K562 (cell line): Measurements from ENCODE around the gene DAZAP1. TPM values are rescaled to one million over a fixed set of nuclear protein-coding genes. Genes with fewer than 3 reads are reported as not detected.

Source experiments
- ATF7 ChIP-seq: fragments of 450-650 bp; IDR thresholded peaks from 2 replicates; pipeline ENCODE4 v1.7.1; 2014; ENCODE audit warnings: mild to moderate bottlenecking, moderate library complexity
- EZH2 ChIP-seq: IDR thresholded peaks from 2 replicates; pipeline ENCODE4 v1.6.1; 2012; ENCODE audit warnings: low read depth, mild to moderate bottlenecking, inconsistent platforms, low read length, borderline replicate concordance
- FOXK1 ChIP-seq: sonication (generic); formaldehyde crosslinking; IDR thresholded peaks from 2 replicates; pipeline ENCODE4 v1.8.0; 2022; ENCODE audit warnings: missing genetic modification reagents, mild to moderate bottlenecking, borderline replicate concordance
- HNRNPUL1 ChIP-seq: fragments of 200-400 bp; formaldehyde crosslinking; IDR thresholded peaks from 2 replicates; pipeline ENCODE4 v1.6.1; 2017; ENCODE audit warnings: low read length
- KDM2B ChIP-seq: fragments of 250-450 bp; sonication (Bioruptor Pico); IDR thresholded peaks from 2 replicates; pipeline ENCODE4 v1.8.0; 2021; ENCODE audit warnings: mild to moderate bottlenecking, moderate library complexity
- KHSRP ChIP-seq: fragments of 450-650 bp; IDR thresholded peaks from 2 replicates; pipeline ENCODE4 v1.6.1; 2017
- PML ChIP-seq: IDR thresholded peaks from 2 replicates; pipeline ENCODE4 v1.6.1; 2012; ENCODE audit warnings: low read length, inconsistent platforms
- POLR3G ChIP-seq: IDR thresholded peaks from 2 replicates; pipeline ENCODE4 v1.6.1; 2011; ENCODE audit not compliant: insufficient read length, insufficient replicate concordance; ENCODE audit errors: extremely low read depth
- PRMT5 ChIP-seq: sonication (generic); formaldehyde crosslinking; IDR thresholded peaks from 2 replicates; pipeline ENCODE4 v1.5.0; 2020; ENCODE audit warnings: missing genetic modification reagents
- TCF7L2 ChIP-seq: fragments of 150-350 bp; IDR thresholded peaks from 2 replicates; pipeline ENCODE4 v1.6.1; 2016; ENCODE audit warnings: low read depth, mild to moderate bottlenecking, low read length, moderate library complexity
- ZBTB7A ChIP-seq: IDR thresholded peaks from 2 replicates; pipeline ENCODE4 v1.6.1; 2011; ENCODE audit warnings: low read depth, mild to moderate bottlenecking, low read length, moderate library complexity, borderline replicate concordance; ENCODE audit not compliant: control insufficient read depth
- ZNF146 ChIP-seq: IDR thresholded peaks from one replicate; pipeline ENCODE4 v1.6.1; 2018; ENCODE audit warnings: missing compliant biosample characterization; ENCODE audit not compliant: unreplicated experiment
- ZNF24 ChIP-seq: fragments of 450-650 bp; IDR thresholded peaks from 2 replicates; pipeline ENCODE4 v1.6.1; 2016
- ZNF408 ChIP-seq: fragments of 250-450 bp; sonication (Bioruptor Pico); IDR thresholded peaks from 2 replicates; pipeline ENCODE4 v1.4.0; 2020; ENCODE audit warnings: low read depth, mild to moderate bottlenecking, moderate library complexity
- polyA plus RNA-seq, 8 experiments: library from polyadenylated mRNA; depleted of rRNA in 4 of 8; stranded (reverse) in 5 of 8; unstranded in 3 of 8; fragments of >200 nt; fragmentation: Nextera tagmentation in 2 of 8; fragmentation: Illumina TruSeq in 1 of 8; extraction: Ambion mirVana in 2 of 8; extraction: Trizol in 1 of 8; gene quantifications; 2 replicates each; pipeline versions ENCODE4 v1.2.1 to v1.2.3, GENCODE V29; 2011 to 2014; ENCODE audit warnings: inconsistent platforms in 1 of 8, missing spikeins in 1 of 8
- total RNA-seq, 7 experiments: library from RNA; depleted of rRNA in 6 of 7; stranded (reverse); fragments of >200 nt in 6 of 7; fragmentation: Illumina TruSeq in 2 of 7; extraction: Trizol in 2 of 7; gene quantifications; 2 replicates each; pipeline versions ENCODE4 v1.2.1 to v1.2.3, GENCODE V29; 2011 to 2021; ENCODE audit warnings: low replicate concordance in 1 of 7
- TF ChIP-seq, protein P1 (sequence below): sonication (generic); formaldehyde crosslinking; IDR thresholded peaks from 2 replicates; pipeline ENCODE4 v1.8.1; 2022; ENCODE audit warnings: missing genetic modification reagents
- TF ChIP-seq, protein P2 (sequence below): sonication (generic); formaldehyde crosslinking; IDR thresholded peaks from 2 replicates; pipeline ENCODE4 v1.8.0; 2023; ENCODE audit warnings: mild to moderate bottlenecking, missing genetic modification reagents
- TF ChIP-seq, protein P3 (sequence below), 3 experiments: IDR thresholded peaks in 2 of 3; conservative IDR thresholded peaks in 1 of 3; 2 replicates each; pipeline ENCODE4 v1.5.1; 2011 to 2012; ENCODE audit warnings: low read length in 3 of 3, mild to moderate bottlenecking in 3 of 3, control low read depth in 2 of 3, improper control_type of control experiment in 1 of 3, inconsistent platforms in 1 of 3, low read depth in 1 of 3, mixed read lengths in 1 of 3, moderate library complexity in 1 of 3; ENCODE audit not compliant: insufficient read depth in 2 of 3
- TF ChIP-seq, protein P4 (sequence below), 2 experiments: IDR thresholded peaks; 2 replicates each; pipeline ENCODE4 v1.6.1; 2012; ENCODE audit warnings: improper control_type of control experiment in 2 of 2, low read depth in 2 of 2, low read length in 2 of 2, borderline replicate concordance in 1 of 2

The DAZAP1 gene
- total and polyA plus RNA-seq, 9 of the 15 experiments (the other 6 are each of a cell fraction or from before 2014, with no cell fraction given) = 10.8 to 289 (median 142) TPM

DNA sequence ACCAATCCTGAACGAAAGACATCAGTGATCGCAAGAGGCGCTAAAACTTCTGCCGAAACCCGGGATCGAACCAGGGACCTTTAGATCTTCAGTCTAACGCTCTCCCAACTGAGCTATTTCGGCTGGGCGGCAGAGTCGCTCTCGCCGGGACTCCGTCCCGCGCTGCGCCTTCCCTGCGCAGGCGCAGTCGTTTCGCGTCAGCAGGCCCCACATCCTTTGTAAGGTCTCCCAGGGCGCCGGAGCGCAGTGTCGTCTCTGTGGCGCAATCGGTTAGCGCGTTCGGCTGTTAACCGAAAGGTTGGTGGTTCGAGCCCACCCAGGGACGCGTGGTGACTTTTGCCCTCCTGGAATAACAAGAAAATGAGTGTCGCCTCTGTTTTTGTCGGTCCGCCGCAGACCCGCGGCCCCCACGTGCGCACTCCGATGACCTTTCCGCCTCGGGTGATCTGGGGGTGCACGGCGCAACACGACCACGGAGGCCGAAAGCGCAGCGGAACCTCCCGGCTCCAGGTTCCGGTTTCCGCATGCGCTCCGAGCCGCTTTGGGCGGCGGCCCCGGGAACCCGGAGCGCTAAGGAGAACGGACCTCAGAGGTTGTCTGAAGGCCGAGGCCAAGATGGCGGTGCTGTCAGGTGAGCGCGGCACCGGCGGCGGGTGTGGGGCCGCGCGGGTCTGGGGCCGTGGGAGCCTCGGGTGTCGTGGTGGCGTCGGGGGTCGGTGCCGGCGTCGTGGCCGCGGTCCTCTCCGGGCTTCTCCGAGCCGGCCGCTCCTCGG, 23.9 kb upstream of the DAZAP1 start, which contains the start of gene NDUFS7 (continued):
- TF ChIP-seq, protein P1, sequence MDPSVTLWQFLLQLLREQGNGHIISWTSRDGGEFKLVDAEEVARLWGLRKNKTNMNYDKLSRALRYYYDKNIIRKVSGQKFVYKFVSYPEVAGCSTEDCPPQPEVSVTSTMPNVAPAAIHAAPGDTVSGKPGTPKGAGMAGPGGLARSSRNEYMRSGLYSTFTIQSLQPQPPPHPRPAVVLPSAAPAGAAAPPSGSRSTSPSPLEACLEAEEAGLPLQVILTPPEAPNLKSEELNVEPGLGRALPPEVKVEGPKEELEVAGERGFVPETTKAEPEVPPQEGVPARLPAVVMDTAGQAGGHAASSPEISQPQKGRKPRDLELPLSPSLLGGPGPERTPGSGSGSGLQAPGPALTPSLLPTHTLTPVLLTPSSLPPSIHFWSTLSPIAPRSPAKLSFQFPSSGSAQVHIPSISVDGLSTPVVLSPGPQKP (CRISPR knock-in tag) = no peak
- TF ChIP-seq, protein P2, sequence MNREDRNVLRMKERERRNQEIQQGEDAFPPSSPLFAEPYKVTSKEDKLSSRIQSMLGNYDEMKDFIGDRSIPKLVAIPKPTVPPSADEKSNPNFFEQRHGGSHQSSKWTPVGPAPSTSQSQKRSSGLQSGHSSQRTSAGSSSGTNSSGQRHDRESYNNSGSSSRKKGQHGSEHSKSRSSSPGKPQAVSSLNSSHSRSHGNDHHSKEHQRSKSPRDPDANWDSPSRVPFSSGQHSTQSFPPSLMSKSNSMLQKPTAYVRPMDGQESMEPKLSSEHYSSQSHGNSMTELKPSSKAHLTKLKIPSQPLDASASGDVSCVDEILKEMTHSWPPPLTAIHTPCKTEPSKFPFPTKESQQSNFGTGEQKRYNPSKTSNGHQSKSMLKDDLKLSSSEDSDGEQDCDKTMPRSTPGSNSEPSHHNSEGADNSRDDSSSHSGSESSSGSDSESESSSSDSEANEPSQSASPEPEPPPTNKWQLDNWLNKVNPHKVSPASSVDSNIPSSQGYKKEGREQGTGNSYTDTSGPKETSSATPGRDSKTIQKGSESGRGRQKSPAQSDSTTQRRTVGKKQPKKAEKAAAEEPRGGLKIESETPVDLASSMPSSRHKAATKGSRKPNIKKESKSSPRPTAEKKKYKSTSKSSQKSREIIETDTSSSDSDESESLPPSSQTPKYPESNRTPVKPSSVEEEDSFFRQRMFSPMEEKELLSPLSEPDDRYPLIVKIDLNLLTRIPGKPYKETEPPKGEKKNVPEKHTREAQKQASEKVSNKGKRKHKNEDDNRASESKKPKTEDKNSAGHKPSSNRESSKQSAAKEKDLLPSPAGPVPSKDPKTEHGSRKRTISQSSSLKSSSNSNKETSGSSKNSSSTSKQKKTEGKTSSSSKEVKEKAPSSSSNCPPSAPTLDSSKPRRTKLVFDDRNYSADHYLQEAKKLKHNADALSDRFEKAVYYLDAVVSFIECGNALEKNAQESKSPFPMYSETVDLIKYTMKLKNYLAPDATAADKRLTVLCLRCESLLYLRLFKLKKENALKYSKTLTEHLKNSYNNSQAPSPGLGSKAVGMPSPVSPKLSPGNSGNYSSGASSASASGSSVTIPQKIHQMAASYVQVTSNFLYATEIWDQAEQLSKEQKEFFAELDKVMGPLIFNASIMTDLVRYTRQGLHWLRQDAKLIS (CRISPR knock-in tag) = peak; percentile 99
- no peak for TF ChIP-seq HNRNPUL1
- TF ChIP-seq PRMT5 (CRISPR knock-in tag) = 0 out of 2 replicates have a peak, but pooled peaks have one; percentile 61
- TF ChIP-seq KHSRP = no peak
- peak; percentile 70; the same call in 1 of the 2 replicates for TF ChIP-seq PML
- TF ChIP-seq KDM2B (CRISPR knock-in tag) = peak; percentile 80; the same call in 1 of the 2 replicates
- TF ChIP-seq ATF7 = peak; percentile 93
- TF ChIP-seq POLR3G = peak; percentile 43
- TF ChIP-seq, protein P3, sequence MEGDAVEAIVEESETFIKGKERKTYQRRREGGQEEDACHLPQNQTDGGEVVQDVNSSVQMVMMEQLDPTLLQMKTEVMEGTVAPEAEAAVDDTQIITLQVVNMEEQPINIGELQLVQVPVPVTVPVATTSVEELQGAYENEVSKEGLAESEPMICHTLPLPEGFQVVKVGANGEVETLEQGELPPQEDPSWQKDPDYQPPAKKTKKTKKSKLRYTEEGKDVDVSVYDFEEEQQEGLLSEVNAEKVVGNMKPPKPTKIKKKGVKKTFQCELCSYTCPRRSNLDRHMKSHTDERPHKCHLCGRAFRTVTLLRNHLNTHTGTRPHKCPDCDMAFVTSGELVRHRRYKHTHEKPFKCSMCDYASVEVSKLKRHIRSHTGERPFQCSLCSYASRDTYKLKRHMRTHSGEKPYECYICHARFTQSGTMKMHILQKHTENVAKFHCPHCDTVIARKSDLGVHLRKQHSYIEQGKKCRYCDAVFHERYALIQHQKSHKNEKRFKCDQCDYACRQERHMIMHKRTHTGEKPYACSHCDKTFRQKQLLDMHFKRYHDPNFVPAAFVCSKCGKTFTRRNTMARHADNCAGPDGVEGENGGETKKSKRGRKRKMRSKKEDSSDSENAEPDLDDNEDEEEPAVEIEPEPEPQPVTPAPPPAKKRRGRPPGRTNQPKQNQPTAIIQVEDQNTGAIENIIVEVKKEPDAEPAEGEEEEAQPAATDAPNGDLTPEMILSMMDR (IDR thresholded peaks at IDR 0.05 in 2 of 3, conservative IDR thresholded peaks at IDR 0.05 in 1 of 3; ENCODE audit: insufficient read depth in 2 of 3, low read depth in 1 of 3, low read length in 3 of 3) = peak; percentile 34 to 49 (median 47); a peak in 4 of 6 replicates
- TF ChIP-seq EZH2 = no peak
- TF ChIP-seq FOXK1 (CRISPR knock-in tag) = peak; percentile 96
- TF ChIP-seq, protein P4, sequence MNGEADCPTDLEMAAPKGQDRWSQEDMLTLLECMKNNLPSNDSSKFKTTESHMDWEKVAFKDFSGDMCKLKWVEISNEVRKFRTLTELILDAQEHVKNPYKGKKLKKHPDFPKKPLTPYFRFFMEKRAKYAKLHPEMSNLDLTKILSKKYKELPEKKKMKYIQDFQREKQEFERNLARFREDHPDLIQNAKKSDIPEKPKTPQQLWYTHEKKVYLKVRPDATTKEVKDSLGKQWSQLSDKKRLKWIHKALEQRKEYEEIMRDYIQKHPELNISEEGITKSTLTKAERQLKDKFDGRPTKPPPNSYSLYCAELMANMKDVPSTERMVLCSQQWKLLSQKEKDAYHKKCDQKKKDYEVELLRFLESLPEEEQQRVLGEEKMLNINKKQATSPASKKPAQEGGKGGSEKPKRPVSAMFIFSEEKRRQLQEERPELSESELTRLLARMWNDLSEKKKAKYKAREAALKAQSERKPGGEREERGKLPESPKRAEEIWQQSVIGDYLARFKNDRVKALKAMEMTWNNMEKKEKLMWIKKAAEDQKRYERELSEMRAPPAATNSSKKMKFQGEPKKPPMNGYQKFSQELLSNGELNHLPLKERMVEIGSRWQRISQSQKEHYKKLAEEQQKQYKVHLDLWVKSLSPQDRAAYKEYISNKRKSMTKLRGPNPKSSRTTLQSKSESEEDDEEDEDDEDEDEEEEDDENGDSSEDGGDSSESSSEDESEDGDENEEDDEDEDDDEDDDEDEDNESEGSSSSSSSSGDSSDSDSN (IDR thresholded peaks at IDR 0.05; ENCODE audit: borderline replicate concordance in 1 of 2, low read depth in 2 of 2, low read length in 2 of 2) = peak in 1 of 2 experiments; percentile 70; a peak in 2 of 4 replicates
- peak; percentile 4; the same call in 1 of the 2 replicates for TF ChIP-seq TCF7L2
- TF ChIP-seq ZNF146 (CRISPR knock-in tag) = no peak
- no peak for TF ChIP-seq ZNF408
- peak; percentile 88; the same call in 1 of the 2 replicates for TF ChIP-seq ZBTB7A
- TF ChIP-seq ZNF24 = peak; percentile 82
